ENCODE data around the gene CAMK2B.

CAMK2B gene

GRCh38 chr7:44257213-44257612, 68.2 kb downstream of the CAMK2B start:
- TF ChIP-seq, protein P1, sequence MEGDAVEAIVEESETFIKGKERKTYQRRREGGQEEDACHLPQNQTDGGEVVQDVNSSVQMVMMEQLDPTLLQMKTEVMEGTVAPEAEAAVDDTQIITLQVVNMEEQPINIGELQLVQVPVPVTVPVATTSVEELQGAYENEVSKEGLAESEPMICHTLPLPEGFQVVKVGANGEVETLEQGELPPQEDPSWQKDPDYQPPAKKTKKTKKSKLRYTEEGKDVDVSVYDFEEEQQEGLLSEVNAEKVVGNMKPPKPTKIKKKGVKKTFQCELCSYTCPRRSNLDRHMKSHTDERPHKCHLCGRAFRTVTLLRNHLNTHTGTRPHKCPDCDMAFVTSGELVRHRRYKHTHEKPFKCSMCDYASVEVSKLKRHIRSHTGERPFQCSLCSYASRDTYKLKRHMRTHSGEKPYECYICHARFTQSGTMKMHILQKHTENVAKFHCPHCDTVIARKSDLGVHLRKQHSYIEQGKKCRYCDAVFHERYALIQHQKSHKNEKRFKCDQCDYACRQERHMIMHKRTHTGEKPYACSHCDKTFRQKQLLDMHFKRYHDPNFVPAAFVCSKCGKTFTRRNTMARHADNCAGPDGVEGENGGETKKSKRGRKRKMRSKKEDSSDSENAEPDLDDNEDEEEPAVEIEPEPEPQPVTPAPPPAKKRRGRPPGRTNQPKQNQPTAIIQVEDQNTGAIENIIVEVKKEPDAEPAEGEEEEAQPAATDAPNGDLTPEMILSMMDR (IDR thresholded peaks at IDR 0.05; ENCODE audit: unreplicated experiment in 3 of 3), result no peak
- Mint-ChIP-seq H3K4me1 (peaks cover 17% of the 10 kb centered on the region), H3K36me3 (ENCODE audit: low read depth) (no peaks in the 10 kb centered on the region), H3K4me3 (no peak overlapping the region), H3K27ac (no peak overlapping the region), H3K9me3 (no peaks in the 10 kb centered on the region), H3K27me3 (ENCODE audit: low read depth) (peaks cover 6% of the 10 kb centered on the region)

DNA sequence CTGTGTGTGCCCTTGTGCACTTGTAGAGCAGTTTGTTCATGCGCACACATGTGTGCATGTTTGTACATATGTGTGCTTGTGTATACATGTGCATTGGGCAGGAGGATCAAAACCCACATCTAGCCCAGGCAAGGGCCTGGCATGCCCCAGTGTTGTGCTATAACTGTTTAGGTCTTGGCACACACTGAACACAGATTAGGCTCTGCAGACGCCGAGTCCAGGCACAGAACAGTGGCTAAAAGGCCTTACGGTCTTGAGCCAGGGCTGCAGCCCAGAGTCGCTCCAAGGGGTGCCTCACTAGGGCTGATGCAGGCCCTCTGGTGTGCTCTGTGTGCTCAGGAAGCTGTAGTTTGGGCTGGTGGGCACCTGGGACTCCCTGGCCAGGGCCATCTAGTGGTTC, 68.9 kb downstream of the CAMK2B start:
- TF ChIP-seq, protein P1 (IDR thresholded peaks at IDR 0.05; ENCODE audit: unreplicated experiment in 3 of 3), result no peak
- H3K9me3 Mint-ChIP-seq, result no peaks in the 10 kb centered on the region
- no peaks in the 10 kb centered on the region for H3K36me3 Mint-ChIP-seq (ENCODE audit: low read depth)
- peaks cover 17% of the 10 kb centered on the region for H3K4me1 Mint-ChIP-seq
- no peak overlapping the region for H3K4me3 Mint-ChIP-seq
- peaks cover 6% of the 10 kb centered on the region for H3K27me3 Mint-ChIP-seq (ENCODE audit: low read depth)
- no peak overlapping the region for H3K27ac Mint-ChIP-seq

- H3K4me1 Mint-ChIP-seq, result no peaks in the 10 kb centered on the region
- H3K4me3 Mint-ChIP-seq, result no peak overlapping the region
- TF ChIP-seq, protein P1 (IDR thresholded peaks at IDR 0.05; ENCODE audit: unreplicated experiment in 3 of 3), result no peak
- no peak overlapping the region for H3K27ac Mint-ChIP-seq
- H3K9me3 Mint-ChIP-seq, result no peaks in the 10 kb centered on the region
- peaks cover 7% of the 10 kb centered on the region for H3K27me3 Mint-ChIP-seq (ENCODE audit: low read depth)
- no peaks in the 10 kb centered on the region for H3K36me3 Mint-ChIP-seq (ENCODE audit: low read depth)
Observed at GRCh38 chr7:44251881-44252280, 73.5 kb downstream of the CAMK2B start.

DNA sequence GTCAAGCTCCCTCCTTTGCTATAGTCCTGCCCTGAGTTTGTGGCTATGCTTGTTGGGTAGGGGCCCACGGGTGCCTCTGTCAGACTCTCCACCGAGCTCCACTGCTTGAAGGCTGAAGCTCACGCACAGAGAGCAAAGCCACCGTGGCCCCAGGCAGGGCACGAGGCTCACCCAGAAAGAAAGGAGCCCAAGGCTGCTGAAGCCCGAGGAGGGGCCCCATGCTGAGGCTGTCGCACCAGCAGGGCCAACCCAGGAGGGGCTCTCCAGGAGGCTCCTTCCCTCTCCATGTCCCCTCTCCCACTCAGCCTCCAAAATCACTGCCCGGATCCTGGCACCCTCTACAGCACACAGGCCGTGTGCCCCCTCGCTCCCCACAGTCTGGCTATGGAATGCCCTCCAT, 74.1 kb downstream of the CAMK2B start:
- no peaks in the 10 kb centered on the region for H3K36me3 Mint-ChIP-seq (ENCODE audit: low read depth)
- H3K9me3 Mint-ChIP-seq, result no peaks in the 10 kb centered on the region
- H3K4me1 Mint-ChIP-seq, result no peaks in the 10 kb centered on the region
- H3K27me3 Mint-ChIP-seq (ENCODE audit: low read depth), result peaks cover 10% of the 10 kb centered on the region
- no peak overlapping the region for H3K4me3 Mint-ChIP-seq
- TF ChIP-seq, protein P1 (IDR thresholded peaks at IDR 0.05; ENCODE audit: unreplicated experiment in 3 of 3), result no peak
- no peak overlapping the region for H3K27ac Mint-ChIP-seq

- Mint-ChIP-seq H3K36me3 (ENCODE audit: low read depth) (no peaks in the 10 kb centered on the region), H3K9me3 (no peaks in the 10 kb centered on the region), H3K27me3 (ENCODE audit: low read depth) (peaks cover 10% of the 10 kb centered on the region), H3K4me3 (no peak overlapping the region), H3K4me1 (no peaks in the 10 kb centered on the region), H3K27ac (no peak overlapping the region)
- TF ChIP-seq, protein P1 (IDR thresholded peaks at IDR 0.05; ENCODE audit: unreplicated experiment in 3 of 3), result no peak
Observed at GRCh38 chr7:44249639-44250234, 75.7 kb downstream of the CAMK2B start.
